ENCODE measurements around the gene DNAJB9. TPM values are rescaled to one million over a fixed set of nuclear protein-coding genes. Genes with fewer than 3 reads are reported as not detected.

DNAJB9 gene
- total and polyA plus RNA-seq, 3 donors from 2014 or later: 28.8 to 63.3 (median 37.7) TPM

DNA sequence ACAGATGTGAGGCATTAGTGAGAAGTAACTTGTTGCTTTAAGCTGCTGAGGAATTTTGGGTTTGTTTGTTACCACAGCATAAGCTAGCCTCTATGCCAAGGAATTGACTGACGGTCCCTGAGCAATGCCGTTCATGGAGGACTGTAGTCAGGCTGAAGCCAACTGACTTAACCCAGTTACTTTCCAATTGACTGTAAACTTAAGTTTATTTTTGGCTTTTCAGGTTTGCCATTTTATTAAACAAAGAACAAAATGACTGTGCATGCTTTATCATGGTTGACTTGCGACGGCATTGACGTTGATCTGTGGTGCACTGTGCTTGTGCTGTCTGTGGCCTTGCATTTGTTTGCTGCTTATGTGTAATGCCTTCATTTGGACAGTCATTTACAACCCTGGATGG, 53.5 kb downstream of the DNAJB9 start:
- H3K27ac ChIP-seq: no peak overlapping the region
- no peak for TF ChIP-seq POLR2A (IDR thresholded peaks at IDR 0.05)
- TF ChIP-seq, protein P1, sequence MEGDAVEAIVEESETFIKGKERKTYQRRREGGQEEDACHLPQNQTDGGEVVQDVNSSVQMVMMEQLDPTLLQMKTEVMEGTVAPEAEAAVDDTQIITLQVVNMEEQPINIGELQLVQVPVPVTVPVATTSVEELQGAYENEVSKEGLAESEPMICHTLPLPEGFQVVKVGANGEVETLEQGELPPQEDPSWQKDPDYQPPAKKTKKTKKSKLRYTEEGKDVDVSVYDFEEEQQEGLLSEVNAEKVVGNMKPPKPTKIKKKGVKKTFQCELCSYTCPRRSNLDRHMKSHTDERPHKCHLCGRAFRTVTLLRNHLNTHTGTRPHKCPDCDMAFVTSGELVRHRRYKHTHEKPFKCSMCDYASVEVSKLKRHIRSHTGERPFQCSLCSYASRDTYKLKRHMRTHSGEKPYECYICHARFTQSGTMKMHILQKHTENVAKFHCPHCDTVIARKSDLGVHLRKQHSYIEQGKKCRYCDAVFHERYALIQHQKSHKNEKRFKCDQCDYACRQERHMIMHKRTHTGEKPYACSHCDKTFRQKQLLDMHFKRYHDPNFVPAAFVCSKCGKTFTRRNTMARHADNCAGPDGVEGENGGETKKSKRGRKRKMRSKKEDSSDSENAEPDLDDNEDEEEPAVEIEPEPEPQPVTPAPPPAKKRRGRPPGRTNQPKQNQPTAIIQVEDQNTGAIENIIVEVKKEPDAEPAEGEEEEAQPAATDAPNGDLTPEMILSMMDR (IDR thresholded peaks at IDR 0.05): no peak
- intact Hi-C loops (cut with DNase I; ENCODE audit: low total_unique reads): no loop called here
- no peaks in the 10 kb centered on the region for H3K27me3 ChIP-seq
- no peaks in the 10 kb centered on the region for H3K9me3 ChIP-seq
- no peak overlapping the region for H3K4me3 ChIP-seq
- H3K4me1 ChIP-seq: no peaks in the 10 kb centered on the region
- DNase-seq: no peak
- 86 to 90% methylated on average over 5 of the region's 5 CpGs for WGBS, 2 donors
- H3K36me3 ChIP-seq (ENCODE audit: low read depth, missing control alignments): no peaks in the 10 kb centered on the region

Other genes starting within 250 kb of the DNAJB9 start
- gene NRCAM, start 113.4 kb upstream of the DNAJB9 start, total RNA-seq: 1 to 10 TPM; 7.4 to 7.6 TPM
- 11.4 TPM for gene NRCAM, start 113.4 kb upstream of the DNAJB9 start, polyA plus RNA-seq (ENCODE audit: insufficient read depth, low read depth, low replicate concordance)
- gene PNPLA8, start 43.7 kb upstream of the DNAJB9 start, total RNA-seq: 10 to 100 TPM; 23.5 to 30.1 TPM
- 14.0 TPM for gene PNPLA8, start 43.7 kb upstream of the DNAJB9 start, polyA plus RNA-seq (ENCODE audit: insufficient read depth, low read depth, low replicate concordance)
- gene THAP5, start 168 bp upstream of the DNAJB9 start, total RNA-seq: 10 to 100 TPM; 29.7 to 48.1 TPM
- gene THAP5, start 168 bp upstream of the DNAJB9 start, polyA plus RNA-seq (ENCODE audit: insufficient read depth, low read depth, low replicate concordance): 29.9 TPM